ENCODE results near the gene ZNF486. TPM values are rescaled to one million over a fixed set of nuclear protein-coding genes. Genes with fewer than 3 reads are reported as not detected.
"Not testable (repeated sequence)": the region's sequence is repeated elsewhere in the genome, so short reads cannot be mapped to it uniquely, and the experiment has no call there.

ZNF486 gene
- 2.8 and 6.9 TPM in 2 replicates for total RNA-seq (ENCODE audit: low replicate concordance)

DNA sequence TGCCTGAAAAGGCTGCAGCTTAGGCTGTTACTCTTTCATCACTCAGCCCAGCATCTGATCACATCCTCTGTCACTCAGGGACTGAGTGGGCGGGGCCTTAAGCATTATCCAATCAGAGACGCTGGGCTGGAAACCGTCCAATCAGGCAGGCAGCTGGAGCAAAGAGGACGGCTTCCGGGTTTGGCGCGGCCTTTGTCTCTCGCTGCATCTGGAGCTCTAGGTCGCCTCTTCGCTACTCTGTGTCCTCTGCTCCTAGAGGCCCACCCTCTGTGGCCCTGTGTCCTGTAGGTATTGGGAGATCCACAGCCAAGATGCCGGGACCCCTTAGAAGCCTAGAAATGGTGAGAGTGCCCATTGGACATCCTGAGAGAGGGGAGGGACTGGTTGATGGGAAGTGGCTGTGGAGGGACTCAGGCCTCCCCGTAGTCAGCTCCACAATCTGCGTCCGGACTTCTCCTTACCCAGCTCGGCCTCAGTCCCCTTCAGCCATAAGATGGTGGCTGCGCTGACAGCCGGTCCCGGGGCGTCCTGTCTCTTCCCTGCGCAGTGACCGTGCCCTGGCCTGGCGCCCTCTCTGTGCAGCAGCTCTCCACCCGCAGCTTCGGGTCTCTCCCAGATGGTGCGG, at the start of gene ZNF486:
TSS of gene ZNF486 (plus strand) at position 195 of the 625 bp plus-strand sequence. CDS start at position 312, 117 bp downstream.
- peak within 1 kb of the TSS; percentile 90 for H3K4me3 ChIP-seq (ENCODE audit: low read depth, low read length)
- DNase-seq (ENCODE audit: low read depth), result peak; percentile 95
- TF ChIP-seq, protein P1, sequence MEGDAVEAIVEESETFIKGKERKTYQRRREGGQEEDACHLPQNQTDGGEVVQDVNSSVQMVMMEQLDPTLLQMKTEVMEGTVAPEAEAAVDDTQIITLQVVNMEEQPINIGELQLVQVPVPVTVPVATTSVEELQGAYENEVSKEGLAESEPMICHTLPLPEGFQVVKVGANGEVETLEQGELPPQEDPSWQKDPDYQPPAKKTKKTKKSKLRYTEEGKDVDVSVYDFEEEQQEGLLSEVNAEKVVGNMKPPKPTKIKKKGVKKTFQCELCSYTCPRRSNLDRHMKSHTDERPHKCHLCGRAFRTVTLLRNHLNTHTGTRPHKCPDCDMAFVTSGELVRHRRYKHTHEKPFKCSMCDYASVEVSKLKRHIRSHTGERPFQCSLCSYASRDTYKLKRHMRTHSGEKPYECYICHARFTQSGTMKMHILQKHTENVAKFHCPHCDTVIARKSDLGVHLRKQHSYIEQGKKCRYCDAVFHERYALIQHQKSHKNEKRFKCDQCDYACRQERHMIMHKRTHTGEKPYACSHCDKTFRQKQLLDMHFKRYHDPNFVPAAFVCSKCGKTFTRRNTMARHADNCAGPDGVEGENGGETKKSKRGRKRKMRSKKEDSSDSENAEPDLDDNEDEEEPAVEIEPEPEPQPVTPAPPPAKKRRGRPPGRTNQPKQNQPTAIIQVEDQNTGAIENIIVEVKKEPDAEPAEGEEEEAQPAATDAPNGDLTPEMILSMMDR (IDR thresholded peaks at IDR 0.05; ENCODE audit: insufficient read depth, low read length), result no peak

GRCh38 chr19:20118064-20118839, 48.8 kb upstream of the ZNF486 start:
- DNase-seq (ENCODE audit: low read depth); H3K4me3 ChIP-seq (ENCODE audit: low read depth, low read length): not testable (repeated sequence)

DNA sequence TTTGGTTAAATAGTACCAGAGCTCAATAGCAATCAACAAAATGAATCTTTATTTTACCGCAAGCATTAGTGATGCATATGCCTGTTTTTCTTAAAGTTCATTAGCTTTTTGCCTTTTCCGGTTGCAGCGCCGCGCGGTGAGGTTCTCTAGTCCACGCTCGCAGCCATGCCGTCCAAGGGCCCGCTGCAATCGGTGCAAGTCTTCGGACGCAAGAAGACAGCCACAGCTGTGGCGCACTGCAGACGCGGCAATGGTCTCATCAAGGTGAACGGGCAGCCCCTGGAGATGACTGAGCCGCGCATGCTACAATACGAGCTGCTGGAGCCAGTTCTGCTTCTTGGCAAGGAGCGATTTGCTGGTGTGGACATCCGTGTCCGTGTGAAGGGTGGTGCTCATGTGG, 42.1 kb upstream of the ZNF486 start:
- TF ChIP-seq, protein P1 (IDR thresholded peaks at IDR 0.05; ENCODE audit: insufficient read depth, low read length), result no peak
- H3K4me3 ChIP-seq (ENCODE audit: low read depth, low read length), result no peak overlapping the region
- no peak for DNase-seq (ENCODE audit: low read depth)

GRCh38 chr19:20132933-20133332, 34.1 kb upstream of the ZNF486 start:
- DNase-seq (ENCODE audit: low read depth); H3K4me3 ChIP-seq (ENCODE audit: low read depth, low read length): not testable (repeated sequence)

- DNase-seq (ENCODE audit: low read depth); H3K4me3 ChIP-seq (ENCODE audit: low read depth, low read length): not testable (repeated sequence)
Observed at GRCh38 chr19:20137714-20138113, 29.3 kb upstream of the ZNF486 start.

GRCh38 chr19:20151617-20152145, 15.3 kb upstream of the ZNF486 start:
- TF ChIP-seq, protein P1 (IDR thresholded peaks at IDR 0.05; ENCODE audit: insufficient read depth, low read length), result no peak
- H3K4me3 ChIP-seq (ENCODE audit: low read depth, low read length), result no peak overlapping the region
- no peak for DNase-seq (ENCODE audit: low read depth)

DNA sequence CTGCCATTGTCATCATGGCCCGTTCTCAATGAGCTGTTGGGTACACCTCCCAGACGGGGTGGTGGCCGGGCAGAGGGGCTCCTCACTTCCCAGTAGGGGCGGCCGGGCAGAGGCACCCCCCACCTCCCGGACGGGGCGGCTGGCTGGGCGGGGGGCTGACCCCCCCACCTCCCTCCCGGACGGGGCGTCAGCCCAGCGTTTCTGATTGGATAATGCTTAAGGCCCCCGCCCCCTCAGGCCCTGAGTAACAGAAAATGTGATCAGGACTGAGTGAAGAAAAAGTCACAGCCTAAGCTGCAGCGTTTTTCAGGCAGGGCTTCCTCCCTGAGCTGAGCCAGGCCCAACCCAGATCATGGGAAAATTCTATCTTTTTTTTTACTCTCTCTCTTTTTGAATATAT, 14.5 kb upstream of the ZNF486 start:
- H3K4me3 ChIP-seq (ENCODE audit: low read depth, low read length); DNase-seq (ENCODE audit: low read depth): not testable (repeated sequence)

DNA sequence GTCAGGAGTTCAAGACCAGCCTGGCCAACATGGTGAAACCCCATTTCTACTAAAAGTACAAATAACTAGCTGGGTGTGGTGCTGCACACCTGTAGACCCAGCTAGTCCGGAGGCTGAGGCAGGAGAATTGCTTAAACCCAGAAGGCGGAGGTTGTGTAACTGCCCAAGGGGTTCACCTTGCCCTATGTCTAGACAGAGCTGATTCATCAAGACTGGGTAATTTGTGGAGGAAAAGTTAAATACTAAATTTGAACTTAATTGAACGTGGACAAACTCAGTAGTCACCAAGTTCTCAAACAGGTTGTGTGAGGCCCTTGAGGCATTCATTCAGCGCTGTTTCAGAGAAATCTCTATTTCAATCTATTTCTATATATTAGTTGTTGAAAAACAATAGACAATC, 13.7 kb upstream of the ZNF486 start:
- no peak for DNase-seq (ENCODE audit: low read depth)
- no peak overlapping the region for H3K4me3 ChIP-seq (ENCODE audit: low read depth, low read length)
- TF ChIP-seq, protein P1 (IDR thresholded peaks at IDR 0.05; ENCODE audit: insufficient read depth, low read length), result no peak

GRCh38 chr19:20154636-20155035, 12.4 kb upstream of the ZNF486 start:
- TF ChIP-seq, protein P1 (IDR thresholded peaks at IDR 0.05; ENCODE audit: insufficient read depth, low read length), result no peak

More at GRCh38 chr19:20154636-20155035, 12.4 kb upstream of the ZNF486 start:
- no peak overlapping the region for H3K4me3 ChIP-seq (ENCODE audit: low read depth, low read length)
- no peak for DNase-seq (ENCODE audit: low read depth)

All from fibroblast of the aortic adventitia (primary cell).